CD14-positive monocyte (primary cell): ENCODE measurements around the gene ACTL8. TPM values are rescaled to one million over a fixed set of nuclear protein-coding genes. Genes with fewer than 3 reads are reported as not detected.

Source experiments
- DNase-seq, 3 donors: peaks; one replicate each; pipeline ENCODE4 v3.0.0-alpha.2; 2011 to 2022
- H2AFZ ChIP-seq: 2 replicates; pipeline ENCODE4 v1.6.0; 2012; ENCODE audit warnings: mild to moderate bottlenecking, low read depth, low read length, inconsistent platforms; ENCODE audit not compliant: insufficient read depth, poor library complexity, severe bottlenecking
- H3K27ac ChIP-seq, 2 donors: 1 replicate in 1 of 2; 2 replicates in 1 of 2; pipeline ENCODE4 v1.5.1; 2012 to 2013; ENCODE audit warnings: low read length in 2 of 2, control low read depth in 1 of 2, inconsistent platforms in 1 of 2, low read depth in 1 of 2, mild to moderate bottlenecking in 1 of 2
- H3K27me3 ChIP-seq, 2 donors: one replicate each; pipeline versions ENCODE4 v1.6.0 to v1.6.1; 2011 to 2013; ENCODE audit warnings: low read length in 2 of 2; ENCODE audit not compliant: control insufficient read depth in 2 of 2, insufficient read depth in 2 of 2
- H3K36me3 ChIP-seq, 2 donors: replicated peaks in 1 of 2; 1 replicate in 1 of 2; 2 replicates in 1 of 2; pipeline versions ENCODE4 v1.5.1 to v1.6.1; 2012 to 2013; ENCODE audit warnings: low read length in 2 of 2, control low read depth in 1 of 2, inconsistent platforms in 1 of 2, mild to moderate bottlenecking in 1 of 2; ENCODE audit not compliant: insufficient read depth in 2 of 2, control insufficient read depth in 1 of 2
- H3K4me1 ChIP-seq, 2 donors: 1 replicate in 1 of 2; 2 replicates in 1 of 2; pipeline versions ENCODE4 v1.5.1 to v1.6.1; 2012 to 2013; ENCODE audit warnings: low read length in 2 of 2, control low read depth in 1 of 2, inconsistent platforms in 1 of 2, mild to moderate bottlenecking in 1 of 2, moderate library complexity in 1 of 2; ENCODE audit not compliant: insufficient read depth in 2 of 2, control insufficient read depth in 1 of 2
- H3K4me2 ChIP-seq: replicated peaks from 2 replicates; pipeline ENCODE3; 2012; ENCODE audit warnings: low read length, moderate library complexity, mild to moderate bottlenecking; ENCODE audit not compliant: poor library complexity, severe bottlenecking; ENCODE audit errors: extremely low read depth
- H3K4me3 ChIP-seq, 3 experiments: fragments of 200-600 bp in 1 of 3; sonication (generic) in 1 of 3; replicated peaks in 1 of 3; 1 replicate in 2 of 3; 2 replicates in 1 of 3; pipeline ENCODE4 v1.5.1; 2011 to 2013; ENCODE audit warnings: low read length in 3 of 3, mild to moderate bottlenecking in 3 of 3, control low read depth in 2 of 3, low read depth in 2 of 3, inconsistent platforms in 1 of 3, moderate library complexity in 1 of 3
- H3K79me2 ChIP-seq: 2 replicates; pipeline ENCODE4 v1.6.0; 2012; ENCODE audit warnings: mild to moderate bottlenecking, control low read depth, inconsistent platforms, low read length, moderate library complexity; ENCODE audit not compliant: insufficient read depth
- H3K9ac ChIP-seq: 2 replicates; pipeline ENCODE4 v1.6.0; 2017; ENCODE audit warnings: low read length, mild to moderate bottlenecking; ENCODE audit not compliant: insufficient read depth, poor library complexity, severe bottlenecking
- H3K9me3 ChIP-seq, 2 donors: replicated peaks in 1 of 2; 1 replicate in 1 of 2; 2 replicates in 1 of 2; pipeline versions ENCODE4 v1.5.1 to v1.6.1; 2012 to 2013; ENCODE audit warnings: low read length in 2 of 2, control low read depth in 1 of 2; ENCODE audit not compliant: control insufficient read depth in 1 of 2, insufficient read depth in 1 of 2
- H4K20me1 ChIP-seq: 2 replicates; pipeline ENCODE4 v1.6.0; 2012; ENCODE audit warnings: mild to moderate bottlenecking, low read length, control low read depth, moderate library complexity; ENCODE audit not compliant: insufficient read depth
- H3K27ac Mint-ChIP-seq, 7 donors: one replicate each; pipeline ENCODE4 v1.8.0; 2020; ENCODE audit warnings: mild to moderate bottlenecking in 7 of 7, mixed read lengths in 7 of 7, moderate library complexity in 6 of 7, inconsistent platforms in 2 of 7
- H3K27me3 Mint-ChIP-seq, 3 donors: one replicate each; pipeline ENCODE4 v1.8.0; 2021 to 2022; ENCODE audit warnings: low read depth in 3 of 3, mild to moderate bottlenecking in 3 of 3, mixed read lengths in 3 of 3, moderate library complexity in 3 of 3, inconsistent platforms in 1 of 3
- H3K36me3 Mint-ChIP-seq, 2 donors: one replicate each; pipeline ENCODE4 v1.8.0; 2020; ENCODE audit warnings: mixed read lengths in 2 of 2, inconsistent platforms in 1 of 2, mild to moderate bottlenecking in 1 of 2
- H3K4me1 Mint-ChIP-seq: one replicate; pipeline ENCODE4 v1.8.0; 2020; ENCODE audit warnings: mild to moderate bottlenecking, mixed read lengths
- H3K4me3 Mint-ChIP-seq, 2 donors: one replicate each; pipeline ENCODE4 v1.8.0; 2020; ENCODE audit warnings: mild to moderate bottlenecking in 2 of 2, mixed read lengths in 2 of 2, moderate library complexity in 1 of 2
- H3K9me3 Mint-ChIP-seq, 7 donors: one replicate each; pipeline ENCODE4 v1.8.0; 2020 to 2022; ENCODE audit warnings: mixed read lengths in 7 of 7, mild to moderate bottlenecking in 6 of 7, moderate library complexity in 6 of 7, inconsistent platforms in 2 of 7
- WGBS: methylation state at CpG from one replicate; pipeline ENCODE4 v1.1.5; 2013; ENCODE audit warnings: missing lambda C conversion rate; ENCODE audit not compliant: insufficient coverage; 5-methylcytosine and 5-hydroxymethylcytosine counted together
- intact Hi-C, 2 donors: fragments of 100-400 bp; cut with micrococcal nuclease; formaldehyde crosslinking; loops; one replicate each; pipeline versions ENCODE4 v1.15.0 to v1.15.1; 2023
- polyA plus RNA-seq, 3 donors: library from polyadenylated mRNA; depleted of rRNA in 1 of 3; unstranded in 2 of 3; stranded (reverse) in 1 of 3; fragments of 300-500 nt in 2 of 3; fragments of >200 nt in 1 of 3; fragmentation: Illumina TruSeq in 2 of 3; gene quantifications; 1 replicate in 2 of 3; 2 replicates in 1 of 3; pipeline ENCODE4 v1.2.3, GENCODE V29; 2012 to 2021
- TF ChIP-seq, protein P1 (sequence below): fragments of 200-600 bp; IDR thresholded peaks from one replicate; pipeline ENCODE4 v1.8.0; 2022; ENCODE audit warnings: antibody characterized with exemption, mild to moderate bottlenecking

ACTL8 gene
- polyA plus RNA-seq, 3 donors, result not detected

DNA sequence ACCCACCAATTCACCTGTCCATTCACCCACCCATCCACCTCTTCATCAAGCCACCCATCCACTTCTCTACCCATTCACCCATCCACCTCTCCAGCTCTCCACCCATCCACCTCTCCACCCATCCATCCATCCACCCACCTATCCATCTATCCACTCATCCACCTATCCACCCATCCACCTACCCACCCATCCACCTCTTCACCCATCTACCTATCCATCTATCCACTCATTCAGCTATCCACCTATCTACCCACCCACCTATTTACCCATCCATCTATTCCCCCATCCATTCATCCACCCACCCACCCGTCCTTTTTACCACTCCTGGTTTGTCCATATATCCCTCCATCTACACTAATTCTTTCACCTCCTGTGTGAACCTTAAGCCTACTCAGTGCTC, 105.7 kb downstream of the ACTL8 start:
- Histone ChIP-seq H2AFZ (no peak overlapping the region), H3K9ac (no peak overlapping the region), H3K79me2 (no peaks in the 10 kb centered on the region), H3K9me3 (no peaks in the 10 kb centered on the region), H3K4me2 (no peak overlapping the region), H3K27me3 (no peaks in the 10 kb centered on the region), H4K20me1 (no peaks in the 10 kb centered on the region), H3K4me3 (no peak overlapping the region), H3K27ac (no peak overlapping the region), H3K4me1 (no peaks in the 10 kb centered on the region), H3K36me3 (no peaks in the 10 kb centered on the region)
- TF ChIP-seq, protein P1, sequence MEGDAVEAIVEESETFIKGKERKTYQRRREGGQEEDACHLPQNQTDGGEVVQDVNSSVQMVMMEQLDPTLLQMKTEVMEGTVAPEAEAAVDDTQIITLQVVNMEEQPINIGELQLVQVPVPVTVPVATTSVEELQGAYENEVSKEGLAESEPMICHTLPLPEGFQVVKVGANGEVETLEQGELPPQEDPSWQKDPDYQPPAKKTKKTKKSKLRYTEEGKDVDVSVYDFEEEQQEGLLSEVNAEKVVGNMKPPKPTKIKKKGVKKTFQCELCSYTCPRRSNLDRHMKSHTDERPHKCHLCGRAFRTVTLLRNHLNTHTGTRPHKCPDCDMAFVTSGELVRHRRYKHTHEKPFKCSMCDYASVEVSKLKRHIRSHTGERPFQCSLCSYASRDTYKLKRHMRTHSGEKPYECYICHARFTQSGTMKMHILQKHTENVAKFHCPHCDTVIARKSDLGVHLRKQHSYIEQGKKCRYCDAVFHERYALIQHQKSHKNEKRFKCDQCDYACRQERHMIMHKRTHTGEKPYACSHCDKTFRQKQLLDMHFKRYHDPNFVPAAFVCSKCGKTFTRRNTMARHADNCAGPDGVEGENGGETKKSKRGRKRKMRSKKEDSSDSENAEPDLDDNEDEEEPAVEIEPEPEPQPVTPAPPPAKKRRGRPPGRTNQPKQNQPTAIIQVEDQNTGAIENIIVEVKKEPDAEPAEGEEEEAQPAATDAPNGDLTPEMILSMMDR, result no peak
- no peak overlapping the region for H3K27ac Mint-ChIP-seq
- H3K36me3 Mint-ChIP-seq, result no peaks in the 10 kb centered on the region
- no peaks in the 10 kb centered on the region for H3K4me1 Mint-ChIP-seq
- no peak overlapping the region for H3K4me3 Mint-ChIP-seq
- no peaks in the 10 kb centered on the region for H3K9me3 Mint-ChIP-seq
- WGBS, result 90% methylated on average over 1 of the region's 1 CpG
- peaks cover 0 to 7% (median 5%) of the 10 kb centered on the region in 3 donors for H3K27me3 Mint-ChIP-seq
- no peak for DNase-seq
- intact Hi-C loops, result no loop called here

DNA sequence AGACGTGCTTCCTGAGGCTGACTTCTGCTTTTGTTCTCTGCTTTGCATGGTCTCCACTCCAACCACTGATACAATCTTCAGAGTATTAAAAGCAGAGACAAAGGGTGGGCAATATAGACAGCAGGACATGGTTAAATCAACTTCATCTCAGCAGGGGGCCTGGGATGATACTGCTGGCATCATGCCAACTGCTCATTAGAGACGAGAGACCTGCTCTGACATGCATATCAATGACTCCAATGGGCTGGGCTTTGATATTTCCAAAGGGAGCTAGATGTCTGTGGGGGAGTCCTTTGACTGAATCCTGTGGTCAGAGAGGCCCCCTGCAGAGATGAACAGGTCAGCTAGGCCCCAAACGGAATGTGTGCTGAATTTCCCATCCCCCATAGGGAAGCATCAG, 106.6 kb downstream of the ACTL8 start:
- Histone ChIP-seq H3K4me1 (no peaks in the 10 kb centered on the region), H3K9ac (no peak overlapping the region), H2AFZ (no peak overlapping the region), H3K27ac (no peak overlapping the region), H3K27me3 (no peaks in the 10 kb centered on the region), H3K4me2 (no peak overlapping the region), H3K4me3 (no peak overlapping the region), H3K79me2 (no peaks in the 10 kb centered on the region), H4K20me1 (no peaks in the 10 kb centered on the region), H3K36me3 (no peaks in the 10 kb centered on the region), H3K9me3 (no peaks in the 10 kb centered on the region)
- intact Hi-C loops, result loop anchor here in 1 of 2 donors (2.0 kb wide), 1 partner anchor 21 kb away; no protein-coding TSS in a partner anchor
- DNase-seq, result no peak
- H3K27me3 Mint-ChIP-seq, result peaks cover 0 to 14% (median 7%) of the 10 kb centered on the region in 3 donors
- H3K4me3 Mint-ChIP-seq, result no peak overlapping the region
- no peaks in the 10 kb centered on the region for H3K4me1 Mint-ChIP-seq
- no CpG with 5 or more reads among the region's 3 CpGs for WGBS
- no peak overlapping the region for H3K27ac Mint-ChIP-seq
- H3K9me3 Mint-ChIP-seq, result no peaks in the 10 kb centered on the region
- no peaks in the 10 kb centered on the region for H3K36me3 Mint-ChIP-seq
- TF ChIP-seq, protein P1, result no peak
